GM19328 (cell line): ENCODE data around the gene DSCAML1.

Experiments used
- ATAC-seq: cut with Tn5 transposase; IDR thresholded peaks from one replicate; pipeline ENCODE4 v1.9.1; 2021; ENCODE audit warnings: mild to moderate bottlenecking, moderate library complexity; ENCODE audit not compliant: unreplicated experiment

DSCAML1 gene

GRCh38 chr11:117670924-117671323, 126.1 kb downstream of the DSCAML1 start:
- ATAC-seq = no peak

- no peak for ATAC-seq
Observed at GRCh38 chr11:117670443-117670842, 126.6 kb downstream of the DSCAML1 start.

GRCh38 chr11:117669616-117670015, 127.4 kb downstream of the DSCAML1 start:
- ATAC-seq = no peak

- ATAC-seq = no peak
Observed at GRCh38 chr11:117669062-117669461, 128.0 kb downstream of the DSCAML1 start.

- ATAC-seq = no peak
Observed at GRCh38 chr11:117668321-117668751, 128.7 kb downstream of the DSCAML1 start.

GRCh38 chr11:117664897-117665296, 132.1 kb downstream of the DSCAML1 start:
- ATAC-seq = no peak

GRCh38 chr11:117663821-117664220, 133.2 kb downstream of the DSCAML1 start:
- no peak for ATAC-seq

GRCh38 chr11:117663414-117663813, 133.6 kb downstream of the DSCAML1 start:
- ATAC-seq = no peak

GRCh38 chr11:117662671-117663269, 134.2 kb downstream of the DSCAML1 start:
- no peak for ATAC-seq

GRCh38 chr11:117662255-117662654, 134.8 kb downstream of the DSCAML1 start:
- ATAC-seq = no peak

- no peak for ATAC-seq
Observed at GRCh38 chr11:117658809-117659208, 138.2 kb downstream of the DSCAML1 start.

- no peak for ATAC-seq
Observed at GRCh38 chr11:117657794-117658193, 139.2 kb downstream of the DSCAML1 start.

GRCh38 chr11:117654281-117655255, 142.4 kb downstream of the DSCAML1 start:
- ATAC-seq = no peak

GRCh38 chr11:117652521-117652920, 144.5 kb downstream of the DSCAML1 start:
- ATAC-seq = no peak

- ATAC-seq = no peak
Observed at GRCh38 chr11:117649296-117650055, 147.5 kb downstream of the DSCAML1 start.

GRCh38 chr11:117647872-117648271, 149.1 kb downstream of the DSCAML1 start:
- ATAC-seq = no peak

GRCh38 chr11:117647207-117647606, 149.8 kb downstream of the DSCAML1 start:
- ATAC-seq = no peak

- no peak for ATAC-seq
Observed at GRCh38 chr11:117646411-117646810, 150.6 kb downstream of the DSCAML1 start.

- no peak for ATAC-seq
Observed at GRCh38 chr11:117644403-117645155, 152.4 kb downstream of the DSCAML1 start.

- ATAC-seq = no peak
Observed at GRCh38 chr11:117643606-117644300, 153.3 kb downstream of the DSCAML1 start.
